ENCODE results near the gene DHRSX. TPM values are rescaled to one million over a fixed set of nuclear protein-coding genes. Genes with fewer than 3 reads are reported as not detected.
A peak's percentile ranks its signal among the peaks of the same experiment; 100 is the strongest.

The DHRSX gene
- total RNA-seq, 4 donors from 2014 or later, result 8.2 to 35.7 (median 16.1) TPM

- Histone ChIP-seq H3K4me3 (no peak overlapping the region), H3K9me3 (no peaks in the 10 kb centered on the region), H3K36me3 (peaks cover 23% of the 10 kb centered on the region), H3K27me3 (no peaks in the 10 kb centered on the region), H3K27ac (no peak overlapping the region), H3K4me1 (no peaks in the 10 kb centered on the region)
- TF ChIP-seq POLR2A (IDR thresholded peaks at IDR 0.05) (no peak), CTCF (IDR thresholded peaks at IDR 0.05) (no peak), POLR2AphosphoS5 (IDR thresholded peaks at IDR 0.05) (no peak), EP300 (IDR thresholded peaks at IDR 0.05) (no peak)
- peak in 1 of 2 donors; percentile 20 for DNase-seq (ENCODE audit: low spot score in 2 of 2)
- WGBS, result 98% methylated on average over 2 of the region's 2 CpGs
Observed at GRCh38 chrX:2435465-2435864, 65.3 kb downstream of the DHRSX start.

DNA sequence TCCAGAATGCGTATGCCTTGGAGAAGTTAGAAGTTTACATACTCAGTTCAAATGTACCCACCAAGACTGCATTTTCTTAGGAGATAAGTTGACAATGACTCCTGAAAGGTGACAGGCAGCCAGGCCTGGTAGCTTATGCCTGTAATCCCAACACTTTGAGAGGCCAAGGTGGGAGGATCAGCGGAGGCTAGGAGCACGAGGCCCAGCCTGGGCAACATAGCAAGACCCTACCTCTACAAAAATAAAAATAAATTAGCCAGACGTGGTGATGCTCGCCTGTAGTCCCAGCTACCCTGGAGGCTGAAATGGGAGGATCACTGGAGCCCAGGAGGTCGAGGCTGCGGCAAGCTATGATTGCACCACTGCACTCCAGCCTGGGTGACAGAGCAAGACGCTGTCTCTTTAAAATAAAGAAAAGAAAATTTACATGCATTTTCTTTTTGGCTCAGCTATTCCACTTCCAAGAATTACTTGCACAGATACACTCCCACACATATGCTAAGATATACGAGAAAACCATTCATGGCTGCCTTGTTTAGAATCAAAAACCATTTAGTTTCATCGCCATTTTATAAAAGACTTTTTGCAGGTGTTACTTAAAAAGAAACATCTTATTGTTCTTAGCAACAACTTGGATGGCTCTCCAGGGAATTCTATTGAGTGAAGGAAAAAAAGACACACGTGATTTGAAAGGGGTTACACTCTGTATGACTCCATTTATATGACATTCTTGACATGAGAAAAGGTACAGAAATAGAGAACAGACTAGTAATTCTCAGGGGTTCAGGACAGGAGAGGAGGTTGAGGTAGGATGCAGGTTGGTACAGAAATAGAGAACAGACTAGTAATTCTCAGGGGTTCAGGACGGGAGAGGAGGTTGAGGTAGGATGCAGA, 66.3 kb downstream of the DHRSX start:
- Histone ChIP-seq H3K27me3 (no peaks in the 10 kb centered on the region), H3K27ac (no peak overlapping the region), H3K4me1 (no peaks in the 10 kb centered on the region), H3K9me3 (no peaks in the 10 kb centered on the region), H3K4me3 (no peak overlapping the region), H3K36me3 (peaks cover 14% of the 10 kb centered on the region)
- TF ChIP-seq EP300 (IDR thresholded peaks at IDR 0.05), result no peak
- 88% methylated on average over 12 of the region's 12 CpGs for WGBS
- DNase-seq (ENCODE audit: low spot score in 2 of 2), result peak in 1 of 2 donors; percentile 11

DNA sequence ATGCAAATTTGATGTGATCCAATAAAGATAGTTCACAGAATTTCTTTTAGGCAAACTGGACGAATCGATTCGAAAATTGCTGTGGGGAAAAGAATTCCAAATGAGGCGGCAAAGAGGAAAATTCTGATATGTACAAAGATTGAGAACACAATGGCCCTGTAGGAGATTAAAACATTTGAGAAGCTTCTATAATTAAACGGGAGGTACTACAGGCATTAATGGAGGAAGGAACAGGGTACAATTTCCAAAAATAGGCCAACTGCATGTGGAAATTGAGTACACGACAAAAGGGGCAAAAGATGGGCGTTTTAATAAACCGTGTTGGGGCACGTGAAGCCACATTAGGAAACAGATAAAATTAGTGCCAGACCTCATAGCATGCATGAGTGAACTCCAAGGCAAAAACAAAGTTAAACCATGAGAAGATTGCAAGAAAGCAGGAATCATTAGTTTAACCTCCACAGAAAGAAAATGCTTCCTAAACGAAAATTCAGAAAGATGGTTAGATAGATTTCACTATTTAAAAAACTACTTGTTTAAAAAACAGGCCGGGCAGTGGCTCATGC, 68.4 kb downstream of the DHRSX start:
- 82% methylated on average over 11 of the region's 11 CpGs for WGBS
- H3K27me3 ChIP-seq, result no peaks in the 10 kb centered on the region
- TF ChIP-seq EP300 (IDR thresholded peaks at IDR 0.05) (no peak), POLR2AphosphoS5 (IDR thresholded peaks at IDR 0.05) (no peak), POLR2A (IDR thresholded peaks at IDR 0.05) (no peak), CTCF (IDR thresholded peaks at IDR 0.05) (no peak)
- peak in 1 of 2 donors; percentile 9 for DNase-seq (ENCODE audit: low spot score in 2 of 2)
- no peaks in the 10 kb centered on the region for H3K4me1 ChIP-seq
- H3K4me3 ChIP-seq, result no peak overlapping the region
- H3K27ac ChIP-seq, result no peak overlapping the region
- peaks cover 12% of the 10 kb centered on the region for H3K36me3 ChIP-seq
- H3K9me3 ChIP-seq, result no peaks in the 10 kb centered on the region

DNA sequence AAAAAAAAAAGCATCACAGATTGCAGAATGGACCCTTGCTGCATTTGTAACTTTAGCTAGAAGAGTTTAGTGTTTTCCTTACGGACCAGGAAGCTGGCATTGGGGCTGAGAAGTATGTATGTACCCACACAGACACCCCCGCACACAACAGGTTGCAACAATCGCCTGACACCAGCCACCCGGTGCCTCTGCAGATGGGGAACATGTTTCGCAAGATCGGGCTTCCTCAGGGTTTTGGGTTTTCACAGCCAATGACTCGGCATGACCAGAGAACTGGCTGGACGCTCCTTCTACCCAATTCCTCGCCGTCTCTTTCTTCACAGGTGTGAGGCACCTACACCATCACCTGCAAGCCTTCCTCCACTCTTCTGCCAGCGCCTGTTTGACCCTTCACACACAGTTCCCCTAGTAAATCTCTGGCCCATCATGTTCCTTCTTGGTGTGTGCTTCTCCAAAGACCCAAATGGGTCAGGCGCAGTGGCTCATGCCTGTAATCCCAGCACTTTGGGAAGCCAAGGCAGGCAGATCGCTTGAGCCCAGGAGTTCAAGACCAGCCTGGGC, 70.4 kb downstream of the DHRSX start:
- Histone ChIP-seq H3K36me3 (peaks cover 13% of the 10 kb centered on the region), H3K27ac (no peak overlapping the region), H3K27me3 (no peaks in the 10 kb centered on the region), H3K4me1 (no peaks in the 10 kb centered on the region), H3K9me3 (no peaks in the 10 kb centered on the region), H3K4me3 (no peak overlapping the region)
- TF ChIP-seq CTCF (IDR thresholded peaks at IDR 0.05) (no peak), EP300 (IDR thresholded peaks at IDR 0.05) (no peak), POLR2AphosphoS5 (IDR thresholded peaks at IDR 0.05) (no peak), POLR2A (IDR thresholded peaks at IDR 0.05) (no peak)
- 79% methylated on average over 13 of the region's 13 CpGs for WGBS
- peak in 1 of 2 donors; percentile 68 for DNase-seq (ENCODE audit: low spot score in 2 of 2)

DNA sequence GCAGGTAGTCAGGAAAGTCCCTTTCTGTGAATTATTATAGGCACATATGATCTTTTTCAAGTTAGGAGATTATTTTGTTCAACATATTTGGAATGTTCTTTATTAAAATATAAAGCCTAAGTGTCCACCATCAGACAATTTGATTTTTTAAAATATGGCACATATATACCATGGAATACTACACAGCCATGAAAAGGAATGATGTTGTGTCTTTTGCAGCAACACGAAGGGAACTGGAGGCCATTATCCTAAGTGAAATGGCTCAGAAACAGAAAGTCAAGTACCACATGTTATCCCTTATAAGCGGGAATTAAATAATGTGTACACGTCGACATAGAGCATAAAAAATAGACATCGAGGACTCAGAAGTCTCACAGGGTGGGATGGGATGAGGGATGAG, 73.0 kb downstream of the DHRSX start:
- DNase-seq (ENCODE audit: low spot score in 2 of 2), result no peak
- no peak overlapping the region for H3K27ac ChIP-seq
- no peaks in the 10 kb centered on the region for H3K9me3 ChIP-seq
- H3K36me3 ChIP-seq, result peaks cover 25% of the 10 kb centered on the region
- WGBS, result 99% methylated on average over 5 of the region's 5 CpGs
- no peaks in the 10 kb centered on the region for H3K4me1 ChIP-seq
- TF ChIP-seq EP300 (IDR thresholded peaks at IDR 0.05), result no peak
- TF ChIP-seq POLR2A (IDR thresholded peaks at IDR 0.05), result no peak
- no peak for TF ChIP-seq CTCF (IDR thresholded peaks at IDR 0.05)
- TF ChIP-seq POLR2AphosphoS5 (IDR thresholded peaks at IDR 0.05), result no peak
- no peaks in the 10 kb centered on the region for H3K27me3 ChIP-seq
- H3K4me3 ChIP-seq, result no peak overlapping the region
